AG04449 (cell line): Measurements from ENCODE around the gene NTM.

Experiments
- CTCF ChIA-PET: fragments of 350-600 bp; formaldehyde crosslinking; extraction: SDS; loops from one replicate; lab custom pipeline; 2021; ENCODE audit warnings: antibody characterized with exemption; lab: Yijun Ruan, JAX
- POLR2A ChIA-PET: fragments of 400-600, 350-600 bp; formaldehyde crosslinking; extraction: SDS; loops from one replicate; lab custom pipeline; 2020; ENCODE audit warnings: antibody characterized with exemption, inconsistent platforms; lab: Yijun Ruan, JAX
- DNase-seq: peaks from one replicate; pipeline ENCODE4 v3.0.0-alpha.2; 2010; ENCODE audit warnings: low read depth, low spot score
- H3K4me3 ChIP-seq: 2 replicates; pipeline ENCODE4 v1.5.1; 2011; ENCODE audit warnings: low read depth, mild to moderate bottlenecking, control low read depth, low read length
- CTCF ChIP-seq: IDR thresholded peaks from one replicate; pipeline ENCODE4 v1.5.1; 2011; ENCODE audit warnings: mild to moderate bottlenecking, moderate library complexity, low read length, control low read depth, inconsistent platforms; ENCODE audit not compliant: insufficient read depth; ENCODE audit errors: missing control alignments

The NTM gene

GRCh38 chr11:131540676-131541075, 170.3 kb downstream of the NTM start:
- DNase-seq: no peak
- ChIA-PET POLR2A (no interaction called here), CTCF (interaction anchor here (2.1 kb wide), 1 partner anchor 134 kb away, joined by 4 read pairs; no protein-coding TSS in a partner anchor)
- no peak overlapping the region for H3K4me3 ChIP-seq
- TF ChIP-seq CTCF: no peak

- ChIA-PET POLR2A (no interaction called here), CTCF (interaction anchor here (1.1 to 2.1 kb wide), 2 partner anchors 36 to 131 kb away, joined by 3 to 4 read pairs; no protein-coding TSS in a partner anchor)
- TF ChIP-seq CTCF: no peak
- H3K4me3 ChIP-seq: no peak overlapping the region
- no peak for DNase-seq
Measured at GRCh38 chr11:131543389-131544025, 173.1 kb downstream of the NTM start.

- CTCF ChIA-PET: no interaction called here
- no peak overlapping the region for H3K4me3 ChIP-seq
- POLR2A ChIA-PET: no interaction called here
- no peak for DNase-seq
- no peak for TF ChIP-seq CTCF
Measured at GRCh38 chr11:131544591-131544990, 174.2 kb downstream of the NTM start.

GRCh38 chr11:131546218-131546895, 175.9 kb downstream of the NTM start:
- DNase-seq: no peak
- POLR2A ChIA-PET: no interaction called here
- no peak for TF ChIP-seq CTCF

GRCh38 chr11:131549099-131549498, 178.7 kb downstream of the NTM start:
- no peak for DNase-seq
- CTCF ChIA-PET: interaction anchor here (1.6 to 2.7 kb wide), 2 partner anchors 31 to 125 kb away, joined by 5 to 10 read pairs; no protein-coding TSS in a partner anchor
- no peak overlapping the region for H3K4me3 ChIP-seq
- TF ChIP-seq CTCF: no peak
- POLR2A ChIA-PET: no interaction called here

More at GRCh38 chr11:131546218-131546895, 175.9 kb downstream of the NTM start:
- CTCF ChIA-PET: no interaction called here
- no peak overlapping the region for H3K4me3 ChIP-seq

GRCh38 chr11:131549770-131550169, 179.4 kb downstream of the NTM start:
- DNase-seq: no peak
- no peak for TF ChIP-seq CTCF
- CTCF ChIA-PET: interaction anchor here (1.6 to 2.7 kb wide), 2 partner anchors 30 to 124 kb away, joined by 5 to 10 read pairs; no protein-coding TSS in a partner anchor
- POLR2A ChIA-PET: no interaction called here
- H3K4me3 ChIP-seq: no peak overlapping the region
